HEK293T (cell line): ENCODE results near the gene EFNB3.

Source experiments
- ARNT ChIP-seq: fragments of 450-650 bp; IDR thresholded peaks from 2 replicates; pipeline ENCODE4 v1.6.1; 2017; ENCODE audit warnings: mild to moderate bottlenecking
- BHLHE40 ChIP-seq: fragments of 450-650 bp; IDR thresholded peaks from 2 replicates; pipeline ENCODE4 v1.6.1; 2016; ENCODE audit warnings: mild to moderate bottlenecking, moderate library complexity, borderline replicate concordance
- ELF4 ChIP-seq: fragments of 450-650 bp; IDR thresholded peaks from 2 replicates; pipeline ENCODE4 v1.6.1; 2017; ENCODE audit warnings: antibody characterized with exemption
- FOXA1 ChIP-seq: fragments of 450-650 bp; IDR thresholded peaks from 2 replicates; pipeline ENCODE4 v1.6.1; 2016; ENCODE audit warnings: mild to moderate bottlenecking
- FOXK2 ChIP-seq: fragments of 450-650 bp; IDR thresholded peaks from 2 replicates; pipeline ENCODE4 v1.6.1; 2016; ENCODE audit warnings: mild to moderate bottlenecking
- FOXM1 ChIP-seq: fragments of 450-650 bp; IDR thresholded peaks from 2 replicates; pipeline ENCODE4 v1.6.1; 2017; ENCODE audit warnings: mild to moderate bottlenecking, borderline replicate concordance
- HDGF ChIP-seq: fragments of 450-650 bp; IDR thresholded peaks from 2 replicates; pipeline ENCODE4 v1.6.1; 2017; ENCODE audit warnings: antibody characterized with exemption, borderline replicate concordance
- L3MBTL2 ChIP-seq: fragments of 450-650 bp; conservative IDR thresholded peaks from 2 replicates; pipeline ENCODE4 v1.6.1; 2016; ENCODE audit warnings: mild to moderate bottlenecking
- LEF1 ChIP-seq: fragments of 450-650 bp; IDR thresholded peaks from 2 replicates; pipeline ENCODE4 v1.6.1; 2017; ENCODE audit warnings: mild to moderate bottlenecking, borderline replicate concordance
- NFRKB ChIP-seq: fragments of 450-650 bp; IDR thresholded peaks from 2 replicates; pipeline ENCODE4 v1.6.1; 2016; ENCODE audit warnings: mild to moderate bottlenecking, moderate library complexity
- SP1 ChIP-seq: fragments of 450-650 bp; IDR thresholded peaks from 2 replicates; pipeline ENCODE4 v1.6.1; 2017
- SUZ12 ChIP-seq: fragments of 450-650 bp; IDR thresholded peaks from 2 replicates; pipeline ENCODE4 v1.6.1; 2016; ENCODE audit warnings: mild to moderate bottlenecking
- TARDBP ChIP-seq: fragments of 450-650 bp; IDR thresholded peaks from 2 replicates; pipeline ENCODE4 v1.6.1; 2016
- ZNF384 ChIP-seq: fragments of 450-650 bp; IDR thresholded peaks from 2 replicates; pipeline ENCODE4 v1.6.1; 2016

DNA sequence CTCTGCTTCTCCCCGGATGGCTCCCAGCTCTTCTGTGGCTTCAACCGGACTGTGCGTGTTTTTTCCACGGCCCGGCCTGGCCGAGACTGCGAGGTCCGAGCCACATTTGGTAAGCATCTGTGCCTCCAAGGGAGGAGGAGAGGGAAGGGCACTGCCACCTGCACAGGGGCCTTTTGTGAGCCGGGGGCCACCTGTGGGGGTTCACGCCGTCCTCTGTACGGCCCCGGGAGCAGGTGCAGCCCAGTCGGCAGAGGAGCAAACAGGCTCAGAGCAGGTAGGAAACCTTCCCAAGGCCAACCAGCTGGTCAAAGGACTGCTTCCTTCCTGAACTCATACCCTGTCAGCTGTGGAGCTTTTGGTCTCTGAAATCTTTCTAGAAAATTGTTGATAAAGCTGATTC lies 3.3 kb upstream of the EFNB3 start:
- no peak for TF ChIP-seq FOXA1
- no peak for TF ChIP-seq ARNT
- TF ChIP-seq TARDBP, result no peak
- no peak for TF ChIP-seq SP1
- TF ChIP-seq ELF4, result no peak
- no peak for TF ChIP-seq BHLHE40
- TF ChIP-seq L3MBTL2, result no peak
- TF ChIP-seq SUZ12, result no peak
- TF ChIP-seq ZNF384, result no peak
- TF ChIP-seq NFRKB, result no peak
- TF ChIP-seq FOXM1, result no peak
- no peak for TF ChIP-seq FOXK2
- TF ChIP-seq HDGF, result no peak
- TF ChIP-seq LEF1, result no peak
